WTC11 (cell line): ENCODE results near the gene ANKS3. TPM values are rescaled to one million over a fixed set of nuclear protein-coding genes. Genes with fewer than 3 reads are reported as not detected.

ENCODE experiments used
- ATAC-seq: fragments of 200-7000 bp; cut with Tn5 transposase; 2 replicates; pipeline ENCODE4 v1.10.0; 2021; ENCODE audit warnings: mild to moderate bottlenecking, moderate library complexity
- CTCF ChIA-PET: fragments of 300-600 bp; sonication (Branson Sonifier 250); formaldehyde crosslinking; loops from one replicate; lab custom pipeline; 2021; ENCODE audit warnings: antibody characterized with exemption; lab: Charles Lee
- POLR2A ChIA-PET: fragments of 350-600 bp; sonication (Branson Sonifier 250); formaldehyde crosslinking; loops from one replicate; lab custom pipeline; 2021; ENCODE audit warnings: antibody characterized with exemption; lab: Charles Lee
- DNase-seq: peaks from one replicate; pipeline ENCODE4 v3.0.0; 2021; ENCODE audit warnings: low spot score
- H3K27ac Mint-ChIP-seq: 2 replicates; pipeline ENCODE4 v1.8.0; 2021; ENCODE audit warnings: mixed read lengths
- H3K27me3 Mint-ChIP-seq: 2 replicates; pipeline ENCODE4 v1.8.0; 2021; ENCODE audit warnings: low read depth, mild to moderate bottlenecking, moderate library complexity, mixed read lengths
- H3K36me3 Mint-ChIP-seq: 2 replicates; pipeline ENCODE4 v1.8.0; 2021; ENCODE audit warnings: mixed read lengths
- H3K4me1 Mint-ChIP-seq: 2 replicates; pipeline ENCODE4 v1.8.0; 2022; ENCODE audit warnings: mixed read lengths
- H3K4me3 Mint-ChIP-seq: 2 replicates; pipeline ENCODE4 v1.8.0; 2021; ENCODE audit warnings: mild to moderate bottlenecking, moderate library complexity, mixed read lengths
- H3K9me3 Mint-ChIP-seq: 2 replicates; pipeline ENCODE4 v1.8.0; 2021; ENCODE audit warnings: mixed read lengths
- CREM ChIP-seq: sonication (generic); formaldehyde crosslinking; IDR thresholded peaks from 2 replicates; pipeline ENCODE4 v1.8.1; 2022; ENCODE audit warnings: mild to moderate bottlenecking, missing genetic modification reagents, moderate library complexity
- ELF4 ChIP-seq: sonication (generic); formaldehyde crosslinking; IDR thresholded peaks from 2 replicates; pipeline ENCODE4 v1.8.1; 2022; ENCODE audit warnings: low read depth, mild to moderate bottlenecking, moderate library complexity, missing genetic modification reagents
- ETV6 ChIP-seq: sonication (generic); formaldehyde crosslinking; IDR thresholded peaks from 2 replicates; pipeline ENCODE4 v1.8.1; 2022; ENCODE audit warnings: mild to moderate bottlenecking, missing genetic modification reagents
- FOXJ3 ChIP-seq: sonication (generic); formaldehyde crosslinking; IDR thresholded peaks from 2 replicates; pipeline ENCODE4 v1.9.0; 2021; ENCODE audit warnings: missing genetic modification reagents, mild to moderate bottlenecking, borderline replicate concordance
- FOXK1 ChIP-seq: sonication (generic); formaldehyde crosslinking; IDR thresholded peaks from 2 replicates; pipeline ENCODE4 v1.8.0; 2022; ENCODE audit warnings: mild to moderate bottlenecking, moderate library complexity, missing genetic modification reagents
- GABPB1 ChIP-seq: sonication (generic); formaldehyde crosslinking; IDR thresholded peaks from 2 replicates; pipeline ENCODE4 v1.8.1; 2023; ENCODE audit warnings: mild to moderate bottlenecking, missing genetic modification reagents
- IRF2 ChIP-seq: sonication (generic); formaldehyde crosslinking; IDR thresholded peaks from 2 replicates; pipeline ENCODE4 v1.8.0; 2022; ENCODE audit warnings: low read depth, missing genetic modification reagents, borderline replicate concordance
- JAZF1 ChIP-seq: fragments of 250-450 bp; sonication (Bioruptor Pico); IDR thresholded peaks from 2 replicates; pipeline ENCODE4 v1.9.0; 2021; ENCODE audit warnings: moderate library complexity, mild to moderate bottlenecking, inconsistent platforms
- JUN ChIP-seq: sonication (generic); formaldehyde crosslinking; IDR thresholded peaks from 2 replicates; pipeline ENCODE4 v1.8.0; 2023; ENCODE audit warnings: mild to moderate bottlenecking, missing genetic modification reagents
- MXD4 ChIP-seq: fragments of 250-450 bp; sonication (Bioruptor Pico); IDR thresholded peaks from 2 replicates; pipeline ENCODE4 v1.8.0; 2021; ENCODE audit warnings: mild to moderate bottlenecking, moderate library complexity, borderline replicate concordance
- NFE2L1 ChIP-seq: sonication (generic); formaldehyde crosslinking; IDR thresholded peaks from 2 replicates; pipeline ENCODE4 v1.8.1; 2023; ENCODE audit warnings: missing genetic modification reagents
- NR1H2 ChIP-seq: sonication (generic); formaldehyde crosslinking; IDR thresholded peaks from 2 replicates; pipeline ENCODE4 v1.9.0; 2021; ENCODE audit warnings: mild to moderate bottlenecking, moderate library complexity, missing genetic modification reagents
- NR3C1 ChIP-seq: sonication (generic); formaldehyde crosslinking; conservative IDR thresholded peaks from 2 replicates; pipeline ENCODE4 v1.8.1; 2023; ENCODE audit warnings: low read depth, mild to moderate bottlenecking, missing genetic modification reagents
- SMAD4 ChIP-seq: sonication (generic); formaldehyde crosslinking; IDR thresholded peaks from 2 replicates; pipeline ENCODE4 v1.8.0; 2022; ENCODE audit warnings: mild to moderate bottlenecking, missing genetic modification reagents
- TCF7 ChIP-seq: sonication (generic); formaldehyde crosslinking; IDR thresholded peaks from 2 replicates; pipeline ENCODE4 v1.8.0; 2022; ENCODE audit warnings: mild to moderate bottlenecking, low read depth, missing genetic modification reagents, moderate library complexity
- ZBTB21 ChIP-seq: sonication (generic); formaldehyde crosslinking; IDR thresholded peaks from 2 replicates; pipeline ENCODE4 v1.8.1; 2023; ENCODE audit warnings: mild to moderate bottlenecking, missing genetic modification reagents, borderline replicate concordance
- ZNF263 ChIP-seq: sonication (generic); formaldehyde crosslinking; IDR thresholded peaks from 2 replicates; pipeline ENCODE4 v1.8.1; 2022; ENCODE audit warnings: low read depth, mild to moderate bottlenecking, moderate library complexity, missing genetic modification reagents
- ZNF416 ChIP-seq: fragments of 250-450 bp; sonication (Bioruptor Pico); IDR thresholded peaks from 2 replicates; pipeline ENCODE4 v1.9.0; 2021; ENCODE audit warnings: mild to moderate bottlenecking, inconsistent platforms
- total RNA-seq: library from RNA; stranded (reverse); gene quantifications from 3 replicates; pipeline ENCODE4 v1.2.3, GENCODE V29; 2021
- TF ChIP-seq, protein P1 (sequence below): fragments of 250-450 bp; sonication (Bioruptor Pico); IDR thresholded peaks from 2 replicates; pipeline ENCODE4 v2.1.2; 2022; ENCODE audit warnings: mild to moderate bottlenecking, moderate library complexity
- TF ChIP-seq, protein P2 (sequence below): sonication (generic); formaldehyde crosslinking; IDR thresholded peaks from 2 replicates; pipeline ENCODE4 v1.8.0; 2022; ENCODE audit warnings: mild to moderate bottlenecking, missing genetic modification reagents
- TF ChIP-seq, protein P3 (sequence below): sonication (generic); formaldehyde crosslinking; IDR thresholded peaks from 2 replicates; pipeline ENCODE4 v1.8.1; 2023; ENCODE audit warnings: mild to moderate bottlenecking, missing genetic modification reagents, moderate library complexity
- TF ChIP-seq, protein P4 (sequence below): sonication (generic); formaldehyde crosslinking; IDR thresholded peaks from 2 replicates; pipeline ENCODE4 v1.8.1; 2022; ENCODE audit warnings: low read depth, missing genetic modification reagents, borderline replicate concordance
- TF ChIP-seq, protein P5 (sequence below): fragments of 250-450 bp; sonication (Bioruptor Pico); IDR thresholded peaks from 2 replicates; pipeline ENCODE4 v1.8.0; 2021; ENCODE audit warnings: mild to moderate bottlenecking
- TF ChIP-seq, protein P6 (sequence below): sonication (generic); formaldehyde crosslinking; IDR thresholded peaks from 2 replicates; pipeline ENCODE4 v1.8.1; 2022; ENCODE audit warnings: low read depth, mild to moderate bottlenecking, moderate library complexity, missing genetic modification reagents, borderline replicate concordance
- TF ChIP-seq, protein P7 (sequence below): sonication (generic); formaldehyde crosslinking; IDR thresholded peaks from 2 replicates; pipeline ENCODE4 v1.8.1; 2023; ENCODE audit warnings: mild to moderate bottlenecking, moderate library complexity, missing genetic modification reagents

ANKS3 gene
- total RNA-seq, 1 experiment from 2014 or later, result 35.6 TPM

DNA sequence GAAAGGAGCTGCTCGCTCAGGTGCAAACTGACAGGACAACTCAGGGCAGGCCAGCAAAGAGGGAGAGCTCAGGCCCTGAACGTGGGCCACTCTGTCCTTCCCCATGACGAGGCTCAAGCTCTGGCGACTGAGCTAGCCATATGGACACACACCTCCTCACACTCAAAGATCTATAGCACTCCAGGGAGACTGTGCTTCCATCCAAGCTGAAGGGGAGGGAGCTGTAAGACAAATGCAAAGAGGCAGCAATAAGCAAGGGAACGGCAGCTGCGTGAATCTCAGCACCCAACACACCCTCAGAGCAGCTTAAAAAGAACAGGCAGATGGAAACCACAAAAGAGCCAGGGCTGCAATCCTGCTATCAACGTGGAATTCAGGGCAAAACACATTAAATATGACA is 27.2 kb downstream of the ANKS3 start (continued):
- TF ChIP-seq FOXK1 (no peak), ZNF416 (CRISPR knock-in tag) (no peak), ZBTB21 (no peak), TCF7 (CRISPR knock-in tag) (no peak), NFE2L1 (no peak), MXD4 (no peak), NR3C1 (CRISPR knock-in tag) (no peak), CREM (no peak), SMAD4 (no peak), JAZF1 (CRISPR knock-in tag) (no peak), ETV6 (no peak)
- TF ChIP-seq, protein P1, sequence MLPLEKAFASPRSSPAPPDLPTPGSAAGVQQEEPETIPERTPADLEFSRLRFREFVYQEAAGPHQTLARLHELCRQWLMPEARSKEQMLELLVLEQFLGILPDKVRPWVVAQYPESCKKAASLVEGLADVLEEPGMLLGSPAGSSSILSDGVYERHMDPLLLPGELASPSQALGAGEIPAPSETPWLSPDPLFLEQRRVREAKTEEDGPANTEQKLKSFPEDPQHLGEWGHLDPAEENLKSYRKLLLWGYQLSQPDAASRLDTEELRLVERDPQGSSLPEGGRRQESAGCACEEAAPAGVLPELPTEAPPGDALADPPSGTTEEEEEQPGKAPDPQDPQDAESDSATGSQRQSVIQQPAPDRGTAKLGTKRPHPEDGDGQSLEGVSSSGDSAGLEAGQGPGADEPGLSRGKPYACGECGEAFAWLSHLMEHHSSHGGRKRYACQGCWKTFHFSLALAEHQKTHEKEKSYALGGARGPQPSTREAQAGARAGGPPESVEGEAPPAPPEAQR, result no peak

DNA sequence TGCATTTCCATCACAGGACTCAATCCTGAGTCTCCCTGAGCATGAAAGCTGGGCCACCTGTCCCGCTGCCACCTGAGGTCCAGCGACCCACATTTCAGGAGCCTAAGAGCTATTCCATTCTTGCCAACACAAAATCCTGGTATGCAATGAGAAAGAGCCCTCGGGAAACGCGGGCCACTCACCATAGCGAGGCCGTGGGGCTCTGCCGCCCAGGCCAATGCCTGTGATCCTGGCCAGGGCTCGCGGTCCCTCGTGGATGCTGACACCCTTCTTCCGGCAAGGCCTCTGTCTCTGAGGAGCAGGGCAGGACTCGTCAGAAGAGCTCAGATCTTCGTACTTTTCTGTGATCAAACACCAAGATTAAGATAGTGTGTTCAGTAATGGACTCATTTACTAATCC is 29.2 kb downstream of the ANKS3 start:
- ATAC-seq (no peak), DNase-seq (no peak)
- ChIA-PET CTCF (interaction anchor here (1.1 to 2.6 kb wide), 3 partner anchors 9 to 22 kb away, joined by 3 to 9 read pairs (median 7); no protein-coding TSS in a partner anchor), POLR2A (interaction anchor here (0.7 to 1.2 kb wide), 2 partner anchors 10 to 245 kb away, joined by 4 to 5 read pairs; no protein-coding TSS in a partner anchor)
- Mint-ChIP-seq H3K27ac (no peak overlapping the region), H3K27me3 (no peaks in the 10 kb centered on the region), H3K4me3 (no peak overlapping the region), H3K4me1 (no peaks in the 10 kb centered on the region), H3K36me3 (peaks cover 31% of the 10 kb centered on the region), H3K9me3 (no peaks in the 10 kb centered on the region)
- TF ChIP-seq ZNF263 (CRISPR knock-in tag) (no peak), FOXJ3 (no peak)
- TF ChIP-seq, protein P2, sequence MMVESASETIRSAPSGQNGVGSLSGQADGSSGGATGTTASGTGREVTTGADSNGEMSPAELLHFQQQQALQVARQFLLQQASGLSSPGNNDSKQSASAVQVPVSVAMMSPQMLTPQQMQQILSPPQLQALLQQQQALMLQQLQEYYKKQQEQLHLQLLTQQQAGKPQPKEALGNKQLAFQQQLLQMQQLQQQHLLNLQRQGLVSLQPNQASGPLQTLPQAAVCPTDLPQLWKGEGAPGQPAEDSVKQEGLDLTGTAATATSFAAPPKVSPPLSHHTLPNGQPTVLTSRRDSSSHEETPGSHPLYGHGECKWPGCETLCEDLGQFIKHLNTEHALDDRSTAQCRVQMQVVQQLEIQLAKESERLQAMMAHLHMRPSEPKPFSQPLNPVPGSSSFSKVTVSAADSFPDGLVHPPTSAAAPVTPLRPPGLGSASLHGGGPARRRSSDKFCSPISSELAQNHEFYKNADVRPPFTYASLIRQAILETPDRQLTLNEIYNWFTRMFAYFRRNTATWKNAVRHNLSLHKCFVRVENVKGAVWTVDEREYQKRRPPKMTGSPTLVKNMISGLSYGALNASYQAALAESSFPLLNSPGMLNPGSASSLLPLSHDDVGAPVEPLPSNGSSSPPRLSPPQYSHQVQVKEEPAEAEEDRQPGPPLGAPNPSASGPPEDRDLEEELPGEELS (CRISPR knock-in tag), result no peak

DNA sequence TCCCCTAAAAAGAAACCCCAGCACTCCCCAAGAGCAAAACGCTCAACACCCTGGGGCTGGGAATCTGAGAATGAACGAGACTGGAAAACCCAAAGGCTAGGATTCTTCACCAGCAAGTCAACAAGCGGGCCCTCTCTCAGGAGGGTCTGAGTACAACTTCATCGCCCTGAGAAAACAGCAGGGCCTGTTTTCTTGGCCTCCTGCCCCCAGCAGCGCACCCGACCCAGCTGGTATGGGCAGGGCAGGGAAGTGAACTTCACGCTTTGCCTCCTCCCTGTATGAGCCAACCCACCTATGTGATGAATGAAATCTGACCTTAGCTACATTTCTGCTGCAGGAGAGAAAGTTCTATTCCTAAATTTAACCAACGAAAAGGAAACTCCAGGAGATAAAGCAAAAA is 29.6 kb downstream of the ANKS3 start:
- no peaks in the 10 kb centered on the region for H3K27me3 Mint-ChIP-seq
- DNase-seq (no peak), ATAC-seq (no peak)
- no peak overlapping the region for H3K4me3 Mint-ChIP-seq
- POLR2A ChIA-PET, result interaction anchor here (1.2 kb wide), 1 partner anchor 10 kb away, joined by 5 read pairs; no protein-coding TSS in a partner anchor
- CTCF ChIA-PET, result interaction anchor here (1.1 to 2.6 kb wide), 3 partner anchors 9 to 22 kb away, joined by 3 to 9 read pairs (median 7); no protein-coding TSS in a partner anchor
- no peaks in the 10 kb centered on the region for H3K4me1 Mint-ChIP-seq
- H3K9me3 Mint-ChIP-seq, result no peaks in the 10 kb centered on the region
- H3K36me3 Mint-ChIP-seq, result peaks cover 31% of the 10 kb centered on the region
- no peak overlapping the region for H3K27ac Mint-ChIP-seq
- TF ChIP-seq GABPB1 (CRISPR knock-in tag), result no peak
- TF ChIP-seq, protein P3, sequence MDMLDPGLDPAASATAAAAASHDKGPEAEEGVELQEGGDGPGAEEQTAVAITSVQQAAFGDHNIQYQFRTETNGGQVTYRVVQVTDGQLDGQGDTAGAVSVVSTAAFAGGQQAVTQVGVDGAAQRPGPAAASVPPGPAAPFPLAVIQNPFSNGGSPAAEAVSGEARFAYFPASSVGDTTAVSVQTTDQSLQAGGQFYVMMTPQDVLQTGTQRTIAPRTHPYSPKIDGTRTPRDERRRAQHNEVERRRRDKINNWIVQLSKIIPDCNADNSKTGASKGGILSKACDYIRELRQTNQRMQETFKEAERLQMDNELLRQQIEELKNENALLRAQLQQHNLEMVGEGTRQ, result no peak
- no peak for TF ChIP-seq TCF7 (CRISPR knock-in tag)
- no peak for TF ChIP-seq IRF2 (CRISPR knock-in tag)
- no peak for TF ChIP-seq ELF4 (CRISPR knock-in tag)
- TF ChIP-seq, protein P4, sequence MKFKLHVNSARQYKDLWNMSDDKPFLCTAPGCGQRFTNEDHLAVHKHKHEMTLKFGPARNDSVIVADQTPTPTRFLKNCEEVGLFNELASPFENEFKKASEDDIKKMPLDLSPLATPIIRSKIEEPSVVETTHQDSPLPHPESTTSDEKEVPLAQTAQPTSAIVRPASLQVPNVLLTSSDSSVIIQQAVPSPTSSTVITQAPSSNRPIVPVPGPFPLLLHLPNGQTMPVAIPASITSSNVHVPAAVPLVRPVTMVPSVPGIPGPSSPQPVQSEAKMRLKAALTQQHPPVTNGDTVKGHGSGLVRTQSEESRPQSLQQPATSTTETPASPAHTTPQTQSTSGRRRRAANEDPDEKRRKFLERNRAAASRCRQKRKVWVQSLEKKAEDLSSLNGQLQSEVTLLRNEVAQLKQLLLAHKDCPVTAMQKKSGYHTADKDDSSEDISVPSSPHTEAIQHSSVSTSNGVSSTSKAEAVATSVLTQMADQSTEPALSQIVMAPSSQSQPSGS (CRISPR knock-in tag), result no peak
- TF ChIP-seq JUN (CRISPR knock-in tag), result no peak
- TF ChIP-seq, protein P5, sequence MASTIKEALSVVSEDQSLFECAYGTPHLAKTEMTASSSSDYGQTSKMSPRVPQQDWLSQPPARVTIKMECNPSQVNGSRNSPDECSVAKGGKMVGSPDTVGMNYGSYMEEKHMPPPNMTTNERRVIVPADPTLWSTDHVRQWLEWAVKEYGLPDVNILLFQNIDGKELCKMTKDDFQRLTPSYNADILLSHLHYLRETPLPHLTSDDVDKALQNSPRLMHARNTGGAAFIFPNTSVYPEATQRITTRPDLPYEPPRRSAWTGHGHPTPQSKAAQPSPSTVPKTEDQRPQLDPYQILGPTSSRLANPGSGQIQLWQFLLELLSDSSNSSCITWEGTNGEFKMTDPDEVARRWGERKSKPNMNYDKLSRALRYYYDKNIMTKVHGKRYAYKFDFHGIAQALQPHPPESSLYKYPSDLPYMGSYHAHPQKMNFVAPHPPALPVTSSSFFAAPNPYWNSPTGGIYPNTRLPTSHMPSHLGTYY (CRISPR knock-in tag), result no peak
- TF ChIP-seq, protein P6, sequence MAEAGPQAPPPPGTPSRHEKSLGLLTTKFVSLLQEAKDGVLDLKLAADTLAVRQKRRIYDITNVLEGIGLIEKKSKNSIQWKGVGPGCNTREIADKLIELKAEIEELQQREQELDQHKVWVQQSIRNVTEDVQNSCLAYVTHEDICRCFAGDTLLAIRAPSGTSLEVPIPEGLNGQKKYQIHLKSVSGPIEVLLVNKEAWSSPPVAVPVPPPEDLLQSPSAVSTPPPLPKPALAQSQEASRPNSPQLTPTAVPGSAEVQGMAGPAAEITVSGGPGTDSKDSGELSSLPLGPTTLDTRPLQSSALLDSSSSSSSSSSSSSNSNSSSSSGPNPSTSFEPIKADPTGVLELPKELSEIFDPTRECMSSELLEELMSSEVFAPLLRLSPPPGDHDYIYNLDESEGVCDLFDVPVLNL, result no peak
- TF ChIP-seq NR3C1 (CRISPR knock-in tag), result no peak
- no peak for TF ChIP-seq NR1H2 (CRISPR knock-in tag)
- TF ChIP-seq, protein P7, sequence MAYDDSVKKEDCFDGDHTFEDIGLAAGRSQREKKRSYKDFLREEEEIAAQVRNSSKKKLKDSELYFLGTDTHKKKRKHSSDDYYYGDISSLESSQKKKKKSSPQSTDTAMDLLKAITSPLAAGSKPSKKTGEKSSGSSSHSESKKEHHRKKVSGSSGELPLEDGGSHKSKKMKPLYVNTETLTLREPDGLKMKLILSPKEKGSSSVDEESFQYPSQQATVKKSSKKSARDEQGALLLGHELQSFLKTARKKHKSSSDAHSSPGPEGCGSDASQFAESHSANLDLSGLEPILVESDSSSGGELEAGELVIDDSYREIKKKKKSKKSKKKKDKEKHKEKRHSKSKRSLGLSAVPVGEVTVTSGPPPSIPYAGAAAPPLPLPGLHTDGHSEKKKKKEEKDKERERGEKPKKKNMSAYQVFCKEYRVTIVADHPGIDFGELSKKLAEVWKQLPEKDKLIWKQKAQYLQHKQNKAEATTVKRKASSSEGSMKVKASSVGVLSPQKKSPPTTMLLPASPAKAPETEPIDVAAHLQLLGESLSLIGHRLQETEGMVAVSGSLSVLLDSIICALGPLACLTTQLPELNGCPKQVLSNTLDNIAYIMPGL (CRISPR knock-in tag), result no peak
